ENCODE data around the gene TMEM176B. TPM values are rescaled to one million over a fixed set of nuclear protein-coding genes. Genes with fewer than 3 reads are reported as not detected.

The TMEM176B gene
- total and polyA plus RNA-seq, 2 donors from 2014 or later: 345 to 542 TPM

- Histone ChIP-seq H3K9ac (ENCODE audit: low read length in 3 of 3) (no peak overlapping the region), H3K27ac (ENCODE audit: low read depth in 2 of 2, low read length in 2 of 2) (no peak overlapping the region), H3K4me3 (ENCODE audit: low read length in 3 of 3) (no peak overlapping the region), H3K36me3 (ENCODE audit: control insufficient read depth in 2 of 3, insufficient read depth in 3 of 3, low read length in 3 of 3) (no peaks in the 10 kb centered on the region), H3K4me1 (ENCODE audit: control insufficient read depth in 2 of 3, insufficient read depth in 2 of 3, low read depth in 1 of 3, low read length in 3 of 3) (peaks cover 0 to 13% (median 5%) of the 10 kb centered on the region in 3 donors), H3K27me3 (ENCODE audit: control insufficient read depth, insufficient read depth, low read length) (no peaks in the 10 kb centered on the region), H3K9me3 (ENCODE audit: control insufficient read depth in 2 of 3, insufficient read depth in 1 of 3, low read length in 3 of 3) (no peaks in the 10 kb centered on the region)
- TF ChIP-seq, protein P1, sequence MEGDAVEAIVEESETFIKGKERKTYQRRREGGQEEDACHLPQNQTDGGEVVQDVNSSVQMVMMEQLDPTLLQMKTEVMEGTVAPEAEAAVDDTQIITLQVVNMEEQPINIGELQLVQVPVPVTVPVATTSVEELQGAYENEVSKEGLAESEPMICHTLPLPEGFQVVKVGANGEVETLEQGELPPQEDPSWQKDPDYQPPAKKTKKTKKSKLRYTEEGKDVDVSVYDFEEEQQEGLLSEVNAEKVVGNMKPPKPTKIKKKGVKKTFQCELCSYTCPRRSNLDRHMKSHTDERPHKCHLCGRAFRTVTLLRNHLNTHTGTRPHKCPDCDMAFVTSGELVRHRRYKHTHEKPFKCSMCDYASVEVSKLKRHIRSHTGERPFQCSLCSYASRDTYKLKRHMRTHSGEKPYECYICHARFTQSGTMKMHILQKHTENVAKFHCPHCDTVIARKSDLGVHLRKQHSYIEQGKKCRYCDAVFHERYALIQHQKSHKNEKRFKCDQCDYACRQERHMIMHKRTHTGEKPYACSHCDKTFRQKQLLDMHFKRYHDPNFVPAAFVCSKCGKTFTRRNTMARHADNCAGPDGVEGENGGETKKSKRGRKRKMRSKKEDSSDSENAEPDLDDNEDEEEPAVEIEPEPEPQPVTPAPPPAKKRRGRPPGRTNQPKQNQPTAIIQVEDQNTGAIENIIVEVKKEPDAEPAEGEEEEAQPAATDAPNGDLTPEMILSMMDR (IDR thresholded peaks at IDR 0.05; ENCODE audit: borderline replicate concordance, extremely low read depth, insufficient read depth): no peak
- DNase-seq (no peak), FAIRE-seq (no peak)
- intact Hi-C loops (cut with DNase I): no loop called here
These were observed 28.2 kb upstream of the TMEM176B start for GRCh38 chr7:150828384-150828783.

DNA sequence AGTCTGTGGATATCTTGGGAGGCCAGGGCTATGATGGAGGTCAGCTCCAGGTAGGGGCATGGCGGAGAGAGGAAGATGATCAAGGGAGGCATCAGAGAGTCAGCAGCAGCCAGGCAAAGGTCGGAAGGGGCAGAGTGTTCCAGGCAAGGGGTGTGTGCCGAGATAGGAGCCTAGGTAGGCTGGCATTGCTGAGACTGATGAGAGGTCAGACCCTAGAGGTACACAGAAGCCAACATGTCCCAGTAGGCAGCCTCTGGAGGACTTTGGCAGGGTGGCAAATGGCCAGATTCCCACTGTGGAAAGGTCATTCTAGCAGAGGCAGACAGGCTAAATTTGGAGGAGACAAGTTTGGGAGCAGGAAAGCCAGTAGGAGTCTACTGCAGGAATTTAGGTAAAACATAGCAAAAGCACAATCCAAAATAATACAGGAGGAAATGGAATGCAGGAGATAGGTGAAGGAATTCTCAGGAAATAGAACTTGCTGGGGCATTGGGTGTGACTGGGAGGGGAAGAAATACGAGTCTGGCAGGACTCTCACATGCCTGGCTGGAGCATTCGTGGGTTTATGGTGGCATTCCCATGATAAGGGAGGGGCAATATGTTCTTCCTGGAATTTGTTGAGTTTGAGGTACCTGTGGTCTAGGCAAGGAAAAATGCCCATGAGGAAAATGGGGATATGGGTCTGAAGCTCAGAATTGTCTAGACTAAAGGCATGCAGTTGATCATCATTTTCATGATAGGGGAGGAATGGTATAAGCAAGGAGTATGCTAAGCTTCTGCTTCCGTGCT is 26.1 kb upstream of the TMEM176B start:
- DNase-seq: no peak

GRCh38 chr7:150824379-150825177 is 24.4 kb upstream of the TMEM176B start:
- TF ChIP-seq, protein P1 (IDR thresholded peaks at IDR 0.05; ENCODE audit: borderline replicate concordance, extremely low read depth, insufficient read depth): no peak
- intact Hi-C loops (cut with DNase I): no loop called here
- H3K4me1 ChIP-seq (ENCODE audit: control insufficient read depth in 2 of 3, insufficient read depth in 2 of 3, low read depth in 1 of 3, low read length in 3 of 3): peaks cover 0 to 25% (median 14%) of the 10 kb centered on the region in 3 donors
- H3K9me3 ChIP-seq (ENCODE audit: control insufficient read depth in 2 of 3, insufficient read depth in 1 of 3, low read length in 3 of 3): peaks cover 0 to 5% (median 0%) of the 10 kb centered on the region in 3 donors
- DNase-seq: no peak
- H3K27ac ChIP-seq (ENCODE audit: low read depth in 2 of 2, low read length in 2 of 2): no peak overlapping the region
- H3K27me3 ChIP-seq (ENCODE audit: control insufficient read depth, insufficient read depth, low read length): no peaks in the 10 kb centered on the region
- no peaks in the 10 kb centered on the region for H3K36me3 ChIP-seq (ENCODE audit: control insufficient read depth in 2 of 3, insufficient read depth in 3 of 3, low read length in 3 of 3)
- no peak for FAIRE-seq
- H3K4me3 ChIP-seq (ENCODE audit: low read length in 3 of 3): no peak overlapping the region
- H3K9ac ChIP-seq (ENCODE audit: low read length in 3 of 3): no peak overlapping the region

More for the DNA sequence above, 26.1 kb upstream of the TMEM176B start:
- H3K4me3 ChIP-seq (ENCODE audit: low read length in 3 of 3): no peak overlapping the region
- H3K9me3 ChIP-seq (ENCODE audit: control insufficient read depth in 2 of 3, insufficient read depth in 1 of 3, low read length in 3 of 3): peaks cover 0 to 5% (median 0%) of the 10 kb centered on the region in 3 donors
- H3K4me1 ChIP-seq (ENCODE audit: control insufficient read depth in 2 of 3, insufficient read depth in 2 of 3, low read depth in 1 of 3, low read length in 3 of 3): peaks cover 0 to 19% (median 6%) of the 10 kb centered on the region in 3 donors
- H3K27me3 ChIP-seq (ENCODE audit: control insufficient read depth, insufficient read depth, low read length): no peaks in the 10 kb centered on the region
- FAIRE-seq: no peak
- peak overlapping the region; percentile 37 to 61 for H3K27ac ChIP-seq (ENCODE audit: low read depth in 2 of 2, low read length in 2 of 2)
- TF ChIP-seq, protein P1 (IDR thresholded peaks at IDR 0.05; ENCODE audit: borderline replicate concordance, extremely low read depth, insufficient read depth): no peak
- no peaks in the 10 kb centered on the region for H3K36me3 ChIP-seq (ENCODE audit: control insufficient read depth in 2 of 3, insufficient read depth in 3 of 3, low read length in 3 of 3)
- no peak overlapping the region for H3K9ac ChIP-seq (ENCODE audit: low read length in 3 of 3)
- intact Hi-C loops (cut with DNase I): no loop called here
